Effector memory CD4-positive, alpha-beta T cell (primary cell): ENCODE data around the gene LRTM2.

Source experiments
- DNase-seq, 3 donors: peaks; one replicate each; pipeline ENCODE4 v3.0.0-alpha.2; 2020
- H3K27ac ChIP-seq: 2 replicates; pipeline ENCODE4 v1.7.0; 2013; ENCODE audit warnings: mild to moderate bottlenecking, low read length, moderate library complexity; ENCODE audit not compliant: insufficient read depth, poor library complexity, severe bottlenecking
- H3K27me3 ChIP-seq: replicated peaks from 2 replicates; pipeline ENCODE4 v1.7.0; 2013; ENCODE audit warnings: mild to moderate bottlenecking, low read length; ENCODE audit not compliant: insufficient read depth, control insufficient read depth, poor library complexity, severe bottlenecking
- H3K36me3 ChIP-seq: 2 replicates; pipeline ENCODE4 v1.7.0; 2013; ENCODE audit warnings: mild to moderate bottlenecking, low read length, moderate library complexity; ENCODE audit not compliant: control insufficient read depth, insufficient read depth
- H3K4me1 ChIP-seq: 2 replicates; pipeline ENCODE4 v1.7.0; 2013; ENCODE audit warnings: low read length, mild to moderate bottlenecking; ENCODE audit not compliant: control insufficient read depth, insufficient read depth, poor library complexity, severe bottlenecking
- H3K4me3 ChIP-seq: 2 replicates; pipeline ENCODE4 v1.7.0; 2013; ENCODE audit warnings: low read length, low read depth, mild to moderate bottlenecking; ENCODE audit not compliant: insufficient read depth, poor library complexity, severe bottlenecking
- H3K9me3 ChIP-seq: 2 replicates; pipeline ENCODE4 v1.7.0; 2013; ENCODE audit warnings: mild to moderate bottlenecking, low read length, moderate library complexity; ENCODE audit not compliant: control insufficient read depth
- total RNA-seq, 3 donors: gene quantifications; one replicate each; lab custom pipeline; 2026; lab: John Stamatoyannopoulos, UW

The LRTM2 gene
- 0 to 0.09 (median 0) reads per million in 3 donors for total RNA-seq

DNA sequence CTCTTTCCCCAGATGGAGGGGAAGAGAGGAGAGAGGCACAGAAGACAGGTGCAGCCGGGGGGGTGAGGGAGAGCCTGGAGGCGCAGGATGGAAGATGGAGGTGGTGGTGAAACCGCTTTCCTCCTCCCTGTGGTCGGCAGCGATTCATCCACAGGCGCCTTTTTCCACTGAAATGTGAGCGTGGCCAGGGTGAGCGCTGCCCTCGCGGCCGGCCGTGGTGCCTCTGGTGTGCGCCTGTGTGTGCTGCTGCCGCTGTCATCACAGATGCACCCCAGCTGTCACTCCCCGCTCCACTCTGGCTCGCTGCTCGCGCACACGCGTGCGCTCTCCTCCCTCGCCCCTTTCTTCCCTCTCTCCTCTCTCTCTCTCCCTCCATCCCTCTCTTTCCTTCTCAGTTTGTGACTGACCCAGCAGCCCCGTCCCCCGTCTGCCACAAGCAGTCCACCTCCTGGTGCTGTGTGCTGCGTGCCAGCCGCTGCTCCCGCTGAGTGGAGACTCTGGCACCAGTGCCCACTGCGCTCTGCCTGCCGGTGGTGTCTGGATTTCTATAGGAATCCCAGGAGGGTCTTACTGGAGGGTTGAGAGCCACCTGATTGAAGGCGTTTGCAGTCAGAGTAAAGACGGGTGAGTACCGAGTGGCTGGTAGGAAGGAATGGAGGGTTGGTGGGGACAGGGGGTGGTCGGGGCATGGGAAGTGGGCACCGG, at the start of gene LRTM2:
TSS of gene LRTM2 (plus strand) at position 375 of the 705 bp plus-strand sequence. CDS start 7,584 bp downstream, outside the sequence.
- Histone ChIP-seq H3K36me3 (no peaks in the 10 kb centered on the region), H3K4me1 (no peaks in the 10 kb centered on the region), H3K27me3 (peaks cover 8% of the 10 kb centered on the region), H3K4me3 (no peak within 1 kb of the TSS), H3K27ac (no peak within 1 kb of the TSS), H3K9me3 (no peaks in the 10 kb centered on the region)
- no peak for DNase-seq

DNA sequence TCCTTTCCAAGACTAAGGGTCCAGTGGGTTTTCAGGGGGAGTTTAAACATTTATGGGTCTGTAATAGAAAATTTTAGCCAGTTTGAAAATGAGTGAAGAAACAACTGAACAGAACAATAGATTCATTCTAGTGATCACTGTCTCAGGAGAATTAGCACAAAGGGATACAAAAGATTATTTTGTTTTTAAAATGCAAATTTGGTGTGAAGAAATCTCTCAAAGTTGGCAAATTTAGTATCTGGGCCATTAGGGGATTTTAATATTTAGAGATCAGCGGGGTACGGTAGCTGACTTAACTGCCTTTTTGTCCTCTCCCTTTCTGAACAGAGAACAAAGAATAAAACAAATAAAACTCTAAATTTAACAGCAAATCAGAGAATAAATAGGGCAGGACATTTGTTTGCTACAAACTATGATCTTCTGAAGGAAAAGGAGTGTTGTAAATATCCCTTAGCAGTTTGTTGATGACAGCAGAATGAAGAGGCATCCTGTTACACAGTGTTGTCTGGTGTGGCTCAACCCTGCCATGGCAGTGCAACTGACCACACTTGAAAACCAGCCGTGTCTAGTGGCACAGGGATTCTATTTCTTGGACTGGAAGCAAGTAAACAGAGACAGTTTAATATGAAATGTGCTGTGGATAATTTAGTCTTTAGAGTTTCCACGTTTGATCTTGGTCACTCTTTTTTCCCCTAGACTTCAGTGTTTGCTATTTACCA, 46.3 kb upstream of the LRTM2 start:
- Histone ChIP-seq H3K4me3 (no peak overlapping the region), H3K27me3 (no peaks in the 10 kb centered on the region), H3K4me1 (no peaks in the 10 kb centered on the region), H3K27ac (no peak overlapping the region), H3K36me3 (no peaks in the 10 kb centered on the region), H3K9me3 (no peaks in the 10 kb centered on the region)
- no peak for DNase-seq

DNA sequence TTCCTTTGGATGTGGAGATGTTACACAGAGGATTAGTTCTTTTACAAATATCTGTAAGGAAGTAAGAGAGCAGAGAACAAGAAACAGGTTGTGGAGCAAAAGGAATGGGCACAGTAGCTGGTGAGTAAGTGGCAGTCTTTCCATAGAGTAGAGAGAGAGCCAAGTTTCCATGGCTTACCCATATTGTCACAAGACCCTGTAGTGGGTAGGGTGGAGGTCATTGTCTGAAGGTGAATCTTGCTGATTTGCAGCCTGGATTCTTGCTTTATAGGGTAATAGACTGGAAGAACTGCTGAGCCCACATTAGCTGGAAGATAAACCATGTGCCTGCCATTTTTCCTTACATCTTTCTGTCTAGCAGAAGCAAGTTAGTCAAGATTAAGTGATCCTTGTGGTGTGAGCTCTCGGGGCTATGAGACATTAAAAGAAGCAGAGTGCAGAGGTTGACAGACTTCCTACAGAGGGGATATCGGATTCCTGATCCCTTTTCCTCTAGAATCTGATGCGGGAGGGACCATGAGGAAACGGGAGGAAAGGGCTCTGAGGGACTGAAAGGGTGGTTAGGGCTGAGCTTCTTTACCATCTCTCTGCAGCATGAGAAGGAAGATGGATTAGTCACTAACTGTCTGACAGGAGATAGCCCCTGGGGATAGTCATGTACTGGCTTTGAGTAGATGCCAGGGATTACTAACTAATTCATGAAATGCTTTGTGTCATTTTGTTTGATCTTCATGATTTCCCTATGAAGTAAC, 44.0 kb upstream of the LRTM2 start:
- H3K27me3 ChIP-seq, result no peaks in the 10 kb centered on the region
- no peaks in the 10 kb centered on the region for H3K4me1 ChIP-seq
- peaks cover 8% of the 10 kb centered on the region for H3K36me3 ChIP-seq
- DNase-seq, result no peak
- no peak overlapping the region for H3K27ac ChIP-seq
- H3K4me3 ChIP-seq, result no peak overlapping the region
- H3K9me3 ChIP-seq, result no peaks in the 10 kb centered on the region

DNA sequence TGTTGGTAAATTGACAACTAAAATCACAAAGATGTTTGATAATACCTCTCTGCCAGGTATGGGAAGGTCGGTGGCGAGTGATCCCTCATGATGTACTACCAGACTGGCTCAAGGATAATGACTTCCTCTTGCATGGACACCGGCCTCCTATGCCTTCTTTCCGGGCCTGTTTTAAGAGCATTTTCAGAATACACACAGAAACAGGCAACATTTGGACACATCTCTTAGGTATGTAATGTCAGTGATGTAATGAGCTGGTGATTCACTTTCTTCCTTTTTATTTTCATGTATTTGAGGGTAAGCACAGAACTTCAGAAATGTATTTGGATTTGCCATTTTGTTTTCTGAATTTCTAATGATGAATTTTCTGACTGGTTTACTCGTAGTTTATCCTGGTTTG, 42.6 kb upstream of the LRTM2 start:
- no peaks in the 10 kb centered on the region for H3K4me1 ChIP-seq
- H3K27me3 ChIP-seq, result no peaks in the 10 kb centered on the region
- H3K27ac ChIP-seq, result no peak overlapping the region
- no peak overlapping the region for H3K4me3 ChIP-seq
- DNase-seq, result no peak
- no peaks in the 10 kb centered on the region for H3K9me3 ChIP-seq
- H3K36me3 ChIP-seq, result peaks cover 8% of the 10 kb centered on the region

DNA sequence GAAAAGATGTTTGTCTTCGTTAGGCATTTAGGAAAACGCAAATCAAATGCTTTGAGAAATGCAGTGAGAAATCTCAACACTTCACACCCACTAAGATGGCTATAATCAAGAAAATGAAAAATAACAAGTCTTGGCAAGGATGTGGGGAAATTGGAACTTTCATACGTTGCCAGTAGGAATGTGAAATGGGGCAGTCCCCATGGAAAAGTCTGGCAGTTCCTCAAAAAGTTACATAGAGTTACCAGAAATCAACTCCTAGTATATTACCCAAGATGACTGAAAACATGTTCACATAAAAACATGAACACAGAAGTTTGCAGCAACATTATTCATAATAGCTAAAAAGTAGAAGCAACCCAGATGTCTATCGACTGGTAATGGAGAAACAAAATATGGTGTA, 41.5 kb upstream of the LRTM2 start:
- Histone ChIP-seq H3K4me3 (no peak overlapping the region), H3K4me1 (no peaks in the 10 kb centered on the region), H3K27ac (no peak overlapping the region), H3K27me3 (no peaks in the 10 kb centered on the region), H3K36me3 (peaks cover 11% of the 10 kb centered on the region), H3K9me3 (no peaks in the 10 kb centered on the region)
- no peak for DNase-seq

DNA sequence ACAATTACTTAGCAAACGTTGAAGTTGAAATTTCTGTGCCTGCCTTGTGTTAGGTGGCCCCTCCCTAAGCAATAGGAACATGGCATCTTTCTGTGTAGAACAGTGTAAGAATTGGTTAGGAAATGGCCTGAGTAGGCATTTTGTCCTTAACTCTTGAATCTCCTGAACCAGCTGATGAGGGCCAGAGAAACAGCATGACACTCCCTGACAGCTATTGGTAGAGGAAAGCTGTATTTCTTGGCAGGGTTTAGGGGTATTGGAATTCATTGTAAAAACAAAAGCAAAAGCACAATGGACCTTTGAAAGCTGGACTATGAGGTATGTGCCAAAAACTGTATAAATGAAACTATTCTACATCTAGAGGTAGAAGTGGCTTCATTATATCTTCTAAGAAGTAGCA, 40.6 kb upstream of the LRTM2 start:
- no peak for DNase-seq
- Histone ChIP-seq H3K36me3 (peaks cover 14% of the 10 kb centered on the region), H3K4me1 (no peaks in the 10 kb centered on the region), H3K27me3 (no peaks in the 10 kb centered on the region), H3K9me3 (no peaks in the 10 kb centered on the region), H3K27ac (no peak overlapping the region), H3K4me3 (no peak overlapping the region)

DNA sequence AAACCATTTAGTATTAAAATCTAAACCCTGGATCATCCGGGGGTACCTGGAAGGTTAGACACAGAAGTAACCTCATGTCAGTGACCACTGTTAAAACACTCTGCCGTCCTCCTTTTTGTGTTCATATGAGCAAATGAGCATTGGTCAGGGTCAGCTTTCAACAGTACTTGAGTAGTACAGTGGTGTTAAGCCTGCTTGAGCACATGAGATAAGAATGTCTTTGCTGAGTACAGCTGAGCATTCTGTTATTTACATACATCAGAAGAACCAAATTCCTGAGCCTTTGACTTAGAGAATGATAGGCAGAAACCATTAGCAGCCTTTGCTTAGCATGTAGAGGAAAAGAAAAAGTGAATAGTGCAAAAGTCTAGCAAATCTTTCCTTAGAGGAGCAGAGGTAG, 38.6 kb upstream of the LRTM2 start:
- DNase-seq, result no peak
- Histone ChIP-seq H3K36me3 (peaks cover 30% of the 10 kb centered on the region), H3K4me3 (no peak overlapping the region), H3K27ac (no peak overlapping the region), H3K27me3 (no peaks in the 10 kb centered on the region), H3K9me3 (no peaks in the 10 kb centered on the region), H3K4me1 (no peaks in the 10 kb centered on the region)

DNA sequence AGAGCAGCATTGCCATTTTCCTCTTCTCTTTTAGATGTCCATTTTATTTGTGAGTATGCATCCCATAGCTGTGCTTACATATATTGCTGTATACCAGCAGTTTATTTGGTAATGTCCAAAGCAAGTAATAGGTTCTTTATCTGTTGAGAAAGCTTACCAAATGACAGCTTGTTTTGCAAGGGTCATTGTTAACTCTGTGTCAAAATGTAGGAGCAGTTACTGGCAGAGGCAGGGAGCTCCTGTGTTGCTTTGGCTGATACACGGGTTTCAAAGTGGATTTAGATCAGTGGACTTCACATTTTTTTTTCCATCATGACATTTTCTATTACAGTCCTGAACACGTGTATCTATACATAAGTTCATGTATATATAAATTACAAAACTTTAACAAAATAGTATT, 38.1 kb upstream of the LRTM2 start:
- no peaks in the 10 kb centered on the region for H3K27me3 ChIP-seq
- H3K4me3 ChIP-seq, result no peak overlapping the region
- no peak overlapping the region for H3K27ac ChIP-seq
- no peak for DNase-seq
- no peaks in the 10 kb centered on the region for H3K4me1 ChIP-seq
- no peaks in the 10 kb centered on the region for H3K9me3 ChIP-seq
- peaks cover 30% of the 10 kb centered on the region for H3K36me3 ChIP-seq

DNA sequence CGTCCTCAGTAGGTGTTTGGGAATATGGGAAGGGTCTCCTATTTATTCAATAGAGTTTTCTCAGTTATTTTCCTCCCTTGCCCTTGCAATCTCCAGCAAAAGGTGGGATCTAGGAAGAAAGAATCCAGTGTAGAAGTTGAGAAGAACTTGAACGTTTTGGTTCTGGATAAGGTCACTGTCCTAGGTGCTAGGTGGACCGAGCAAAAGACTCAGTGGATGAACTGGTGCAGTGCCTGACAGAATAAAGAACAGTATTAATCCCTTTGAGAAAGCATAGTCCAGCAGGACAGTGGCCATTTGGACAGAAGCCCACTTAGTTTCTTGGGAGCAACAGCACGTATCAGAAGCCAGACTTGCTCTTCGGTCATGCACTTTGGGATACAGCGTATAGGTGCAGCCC, 32.7 kb upstream of the LRTM2 start:
- no peak for DNase-seq
- Histone ChIP-seq H3K4me1 (peaks cover 6% of the 10 kb centered on the region), H3K9me3 (no peaks in the 10 kb centered on the region), H3K4me3 (no peak overlapping the region), H3K27me3 (no peaks in the 10 kb centered on the region), H3K27ac (no peak overlapping the region), H3K36me3 (peaks cover 22% of the 10 kb centered on the region)

DNA sequence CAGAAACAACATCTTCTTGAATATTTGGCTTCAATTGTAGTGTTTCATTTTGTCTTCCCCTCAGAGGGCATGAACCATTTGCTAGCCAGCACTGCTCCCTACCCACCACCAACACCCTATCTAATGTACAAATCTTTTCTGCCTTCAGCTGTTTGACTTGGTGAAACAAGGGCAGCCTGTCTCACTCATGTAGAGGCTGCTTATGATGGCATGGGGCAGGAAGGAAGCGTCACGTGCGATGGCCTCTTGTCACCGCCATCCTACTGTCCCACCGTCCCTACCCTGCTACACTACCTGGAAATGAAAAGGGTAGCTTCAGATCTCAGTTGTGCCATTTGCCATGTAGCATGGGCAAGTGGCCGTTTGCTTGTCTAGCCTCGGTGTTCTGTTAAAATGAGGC, 29.9 kb upstream of the LRTM2 start:
- Histone ChIP-seq H3K4me1 (peaks cover 6% of the 10 kb centered on the region), H3K36me3 (peaks cover 11% of the 10 kb centered on the region), H3K4me3 (no peak overlapping the region), H3K9me3 (no peaks in the 10 kb centered on the region), H3K27ac (no peak overlapping the region), H3K27me3 (no peaks in the 10 kb centered on the region)
- no peak for DNase-seq
